Measurements from ENCODE around the gene ASTN2. TPM values are rescaled to one million over a fixed set of nuclear protein-coding genes. Genes with fewer than 3 reads are reported as not detected.

Gene ASTN2
- total and polyA plus RNA-seq, 4 donors: 0.57 to 2.9 (median 1.4) TPM

- Histone ChIP-seq H3K4me3 (ENCODE audit: low read depth in 1 of 3, low read length in 3 of 3) (no peak overlapping the region), H3K27ac (ENCODE audit: low read depth in 1 of 2, low read length in 2 of 2) (no peak overlapping the region), H3K4me1 (ENCODE audit: control insufficient read depth in 4 of 4, insufficient read depth in 4 of 4, low read length in 3 of 4) (no peaks in the 10 kb centered on the region), H3K27me3 (ENCODE audit: control insufficient read depth in 4 of 4, insufficient read depth in 4 of 4, low read length in 3 of 4) (no peaks in the 10 kb centered on the region), H3K9me3 (ENCODE audit: control insufficient read depth in 4 of 4, low read length in 3 of 4) (no peaks in the 10 kb centered on the region), H3K36me3 (ENCODE audit: control insufficient read depth in 4 of 4, insufficient read depth in 3 of 4, low read depth in 1 of 4, low read length in 3 of 4) (no peaks in the 10 kb centered on the region), H3K9ac (ENCODE audit: low read depth in 1 of 2, low read length in 2 of 2) (no peak overlapping the region)
- DNase-seq (ENCODE audit: low spot score): no peak
- no peak for TF ChIP-seq HNF4A (conservative IDR thresholded peaks at IDR 0.05)
- TF ChIP-seq SP1 (IDR thresholded peaks at IDR 0.05): no peak
- no peak for TF ChIP-seq ATF3 (IDR thresholded peaks at IDR 0.05)
- TF ChIP-seq EGR1 (IDR thresholded peaks at IDR 0.05; ENCODE audit: low read depth in 2 of 2): no peak
- no peak for TF ChIP-seq TAF1 (conservative IDR thresholded peaks at IDR 0.05)
- 93% methylated on average over 2 of the region's 2 CpGs for WGBS
Observed at GRCh38 chr9:116460026-116460425, 954.8 kb downstream of the ASTN2 start.

DNA sequence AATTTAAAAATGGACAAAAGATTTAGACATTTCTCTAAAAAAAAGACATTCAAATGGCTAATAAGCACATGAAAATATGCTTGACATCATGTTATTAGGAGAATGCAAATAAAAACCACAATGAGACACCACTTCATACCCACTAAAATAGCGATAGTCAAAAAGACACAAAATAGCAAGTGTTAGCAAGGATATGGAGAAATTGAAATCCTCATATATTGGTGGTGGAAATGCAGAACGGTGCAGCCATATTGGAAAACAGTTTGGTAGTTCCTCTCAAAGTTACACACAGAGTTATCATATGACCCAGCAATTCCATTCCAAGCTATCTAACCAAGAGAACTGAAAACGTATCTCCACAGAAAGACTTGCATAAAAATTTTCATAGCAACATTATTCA lies 955.3 kb downstream of the ASTN2 start:
- Histone ChIP-seq H3K9ac (ENCODE audit: low read depth in 1 of 2, low read length in 2 of 2) (no peak overlapping the region), H3K4me1 (ENCODE audit: control insufficient read depth in 4 of 4, insufficient read depth in 4 of 4, low read length in 3 of 4) (no peaks in the 10 kb centered on the region), H3K36me3 (ENCODE audit: control insufficient read depth in 4 of 4, insufficient read depth in 3 of 4, low read depth in 1 of 4, low read length in 3 of 4) (no peaks in the 10 kb centered on the region), H3K27me3 (ENCODE audit: control insufficient read depth in 4 of 4, insufficient read depth in 4 of 4, low read length in 3 of 4) (no peaks in the 10 kb centered on the region), H3K9me3 (ENCODE audit: control insufficient read depth in 4 of 4, low read length in 3 of 4) (no peaks in the 10 kb centered on the region), H3K27ac (ENCODE audit: low read depth in 1 of 2, low read length in 2 of 2) (no peak overlapping the region), H3K4me3 (ENCODE audit: low read depth in 1 of 3, low read length in 3 of 3) (no peak overlapping the region)
- TF ChIP-seq YY1 (IDR thresholded peaks at IDR 0.05) (no peak), ATF3 (IDR thresholded peaks at IDR 0.05) (no peak), TAF1 (conservative IDR thresholded peaks at IDR 0.05) (no peak), NR2F2 (IDR thresholded peaks at IDR 0.05) (no peak), ZBTB33 (IDR thresholded peaks at IDR 0.05) (no peak), SP1 (IDR thresholded peaks at IDR 0.05) (no peak), HNF4A (conservative IDR thresholded peaks at IDR 0.05) (no peak), JUND (IDR thresholded peaks at IDR 0.05) (no peak), HNF4G (IDR thresholded peaks at IDR 0.05) (no peak), GABPA (IDR thresholded peaks at IDR 0.05 in 1 of 2, conservative IDR thresholded peaks at IDR 0.05 in 1 of 2) (no peak), FOXA2 (IDR thresholded peaks at IDR 0.05) (no peak), REST (IDR thresholded peaks at IDR 0.05) (no peak), FOXA1 (IDR thresholded peaks at IDR 0.05) (no peak), RAD21 (IDR thresholded peaks at IDR 0.05) (no peak), RXRA (IDR thresholded peaks at IDR 0.05) (no peak)
- TF ChIP-seq, protein P1, sequence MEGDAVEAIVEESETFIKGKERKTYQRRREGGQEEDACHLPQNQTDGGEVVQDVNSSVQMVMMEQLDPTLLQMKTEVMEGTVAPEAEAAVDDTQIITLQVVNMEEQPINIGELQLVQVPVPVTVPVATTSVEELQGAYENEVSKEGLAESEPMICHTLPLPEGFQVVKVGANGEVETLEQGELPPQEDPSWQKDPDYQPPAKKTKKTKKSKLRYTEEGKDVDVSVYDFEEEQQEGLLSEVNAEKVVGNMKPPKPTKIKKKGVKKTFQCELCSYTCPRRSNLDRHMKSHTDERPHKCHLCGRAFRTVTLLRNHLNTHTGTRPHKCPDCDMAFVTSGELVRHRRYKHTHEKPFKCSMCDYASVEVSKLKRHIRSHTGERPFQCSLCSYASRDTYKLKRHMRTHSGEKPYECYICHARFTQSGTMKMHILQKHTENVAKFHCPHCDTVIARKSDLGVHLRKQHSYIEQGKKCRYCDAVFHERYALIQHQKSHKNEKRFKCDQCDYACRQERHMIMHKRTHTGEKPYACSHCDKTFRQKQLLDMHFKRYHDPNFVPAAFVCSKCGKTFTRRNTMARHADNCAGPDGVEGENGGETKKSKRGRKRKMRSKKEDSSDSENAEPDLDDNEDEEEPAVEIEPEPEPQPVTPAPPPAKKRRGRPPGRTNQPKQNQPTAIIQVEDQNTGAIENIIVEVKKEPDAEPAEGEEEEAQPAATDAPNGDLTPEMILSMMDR (IDR thresholded peaks at IDR 0.05; ENCODE audit: low read depth, low read length, missing input control): no peak
- TF ChIP-seq, protein P2, sequence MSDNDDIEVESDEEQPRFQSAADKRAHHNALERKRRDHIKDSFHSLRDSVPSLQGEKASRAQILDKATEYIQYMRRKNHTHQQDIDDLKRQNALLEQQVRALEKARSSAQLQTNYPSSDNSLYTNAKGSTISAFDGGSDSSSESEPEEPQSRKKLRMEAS (IDR thresholded peaks at IDR 0.05): no peak
- whole genome bisulfite sequencing: 96% methylated on average over 3 of the region's 3 CpGs
- DNase-seq (ENCODE audit: low spot score): no peak

All from liver (tissue), 9 donors.